Skeletal muscle cell (primary cell): ENCODE measurements around the gene EIF5A2.
"Not testable (repeated sequence)": the region's sequence is repeated elsewhere in the genome, so short reads cannot be mapped to it uniquely, and the experiment has no call there.

ENCODE experiments used
- DNase-seq: peaks from one replicate; pipeline ENCODE4 v3.0.0-alpha.2; 2010; ENCODE audit warnings: low read depth
- H3K4me3 ChIP-seq: 2 replicates; pipeline ENCODE4 v1.5.1; 2011; ENCODE audit warnings: low read depth, mild to moderate bottlenecking, control low read depth, low read length, moderate library complexity

EIF5A2 gene

GRCh38 chr3:170899455-170899854 lies 9.0 kb downstream of the EIF5A2 start:
- no peak for DNase-seq
- H3K4me3 ChIP-seq = no peak overlapping the region

GRCh38 chr3:170897978-170898377 lies 10.5 kb downstream of the EIF5A2 start:
- H3K4me3 ChIP-seq = no peak overlapping the region
- DNase-seq = no peak

GRCh38 chr3:170897199-170897598 lies 11.2 kb downstream of the EIF5A2 start:
- DNase-seq, H3K4me3 ChIP-seq: not testable (repeated sequence)

- H3K4me3 ChIP-seq = no peak overlapping the region
- no peak for DNase-seq
Measured at GRCh38 chr3:170896781-170897180, 11.7 kb downstream of the EIF5A2 start.

GRCh38 chr3:170896333-170896732 lies 12.1 kb downstream of the EIF5A2 start:
- DNase-seq, H3K4me3 ChIP-seq: not testable (repeated sequence)

- no peak for DNase-seq
- H3K4me3 ChIP-seq = no peak overlapping the region
Measured at GRCh38 chr3:170893895-170894294, 14.5 kb downstream of the EIF5A2 start.

GRCh38 chr3:170889630-170890029 lies 18.8 kb downstream of the EIF5A2 start:
- no peak overlapping the region for H3K4me3 ChIP-seq
- DNase-seq = no peak

- no peak for DNase-seq
Measured at GRCh38 chr3:170889132-170889531, 19.3 kb downstream of the EIF5A2 start.

GRCh38 chr3:170884109-170884930 lies 24.1 kb downstream of the EIF5A2 start:
- not testable (repeated sequence) for DNase-seq, H3K4me3 ChIP-seq

More at GRCh38 chr3:170889132-170889531, 19.3 kb downstream of the EIF5A2 start:
- H3K4me3 ChIP-seq = no peak overlapping the region

- not testable (repeated sequence) for DNase-seq, H3K4me3 ChIP-seq
Measured at GRCh38 chr3:170878688-170879087, 29.7 kb downstream of the EIF5A2 start.

GRCh38 chr3:170877311-170877710 lies 31.1 kb downstream of the EIF5A2 start:
- not testable (repeated sequence) for H3K4me3 ChIP-seq, DNase-seq

GRCh38 chr3:170876537-170876936 lies 31.9 kb downstream of the EIF5A2 start:
- DNase-seq = no peak
- H3K4me3 ChIP-seq = no peak overlapping the region

- peak within 1 kb of the TSS; percentile 97 for H3K4me3 ChIP-seq
- peak; percentile 84 for DNase-seq
Measured at GRCh38 chr3:170869645-170870593, 38.5 kb downstream of the EIF5A2 start, which contains the start of gene RPL22L1. Gene RPL22L1, minus strand, starts transcription at chr3:170870195. Its CDS starts 28 bp downstream, at chr3:170870167.

GRCh38 chr3:170869239-170869590 lies 39.2 kb downstream of the EIF5A2 start:
- DNase-seq = no peak
- peak overlapping the region; percentile 97 for H3K4me3 ChIP-seq

GRCh38 chr3:170868577-170869238 lies 39.7 kb downstream of the EIF5A2 start:
- H3K4me3 ChIP-seq = peak overlapping the region; percentile 97
- DNase-seq = no peak

- no peak for DNase-seq
- no peak overlapping the region for H3K4me3 ChIP-seq
Measured at GRCh38 chr3:170867143-170867937, 41.1 kb downstream of the EIF5A2 start.

GRCh38 chr3:170866499-170866898 lies 41.9 kb downstream of the EIF5A2 start:
- DNase-seq = no peak
- H3K4me3 ChIP-seq = no peak overlapping the region

GRCh38 chr3:170865209-170866094 lies 43.0 kb downstream of the EIF5A2 start:
- no peak overlapping the region for H3K4me3 ChIP-seq
- no peak for DNase-seq
